Measurements from ENCODE around the gene MYL6B.

DNA sequence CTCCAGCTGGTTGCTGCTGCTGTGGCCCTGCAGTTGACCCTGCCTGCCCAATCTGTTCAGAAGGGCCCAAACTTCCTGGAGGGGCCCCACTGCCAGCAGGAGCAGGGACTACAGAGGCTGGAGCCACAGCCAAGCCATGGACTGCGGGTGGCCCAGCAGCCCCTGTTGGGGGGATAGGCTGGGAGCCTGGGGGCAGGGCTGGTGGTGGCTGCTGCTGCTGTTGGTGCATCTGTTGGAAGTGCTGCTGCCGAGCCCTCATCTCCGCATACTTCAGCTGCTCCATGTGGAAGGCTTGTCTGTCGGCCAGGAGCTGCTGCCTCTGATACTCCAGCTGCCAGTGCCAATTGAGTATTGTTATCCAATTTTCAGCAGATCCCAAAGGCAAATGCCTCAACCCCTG, 13.0 kb downstream of the MYL6B start:
- TF ChIP-seq, protein P1, sequence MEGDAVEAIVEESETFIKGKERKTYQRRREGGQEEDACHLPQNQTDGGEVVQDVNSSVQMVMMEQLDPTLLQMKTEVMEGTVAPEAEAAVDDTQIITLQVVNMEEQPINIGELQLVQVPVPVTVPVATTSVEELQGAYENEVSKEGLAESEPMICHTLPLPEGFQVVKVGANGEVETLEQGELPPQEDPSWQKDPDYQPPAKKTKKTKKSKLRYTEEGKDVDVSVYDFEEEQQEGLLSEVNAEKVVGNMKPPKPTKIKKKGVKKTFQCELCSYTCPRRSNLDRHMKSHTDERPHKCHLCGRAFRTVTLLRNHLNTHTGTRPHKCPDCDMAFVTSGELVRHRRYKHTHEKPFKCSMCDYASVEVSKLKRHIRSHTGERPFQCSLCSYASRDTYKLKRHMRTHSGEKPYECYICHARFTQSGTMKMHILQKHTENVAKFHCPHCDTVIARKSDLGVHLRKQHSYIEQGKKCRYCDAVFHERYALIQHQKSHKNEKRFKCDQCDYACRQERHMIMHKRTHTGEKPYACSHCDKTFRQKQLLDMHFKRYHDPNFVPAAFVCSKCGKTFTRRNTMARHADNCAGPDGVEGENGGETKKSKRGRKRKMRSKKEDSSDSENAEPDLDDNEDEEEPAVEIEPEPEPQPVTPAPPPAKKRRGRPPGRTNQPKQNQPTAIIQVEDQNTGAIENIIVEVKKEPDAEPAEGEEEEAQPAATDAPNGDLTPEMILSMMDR (IDR thresholded peaks at IDR 0.05), result no peak
- TF ChIP-seq POLR2A (IDR thresholded peaks at IDR 0.05), result no peak
- no peak for TF ChIP-seq POLR2AphosphoS5 (IDR thresholded peaks at IDR 0.05)
- no peak for TF ChIP-seq EP300 (IDR thresholded peaks at IDR 0.05)
